NCI-H1092 treated with DMSO at 0.1 percent for 48 hours (cell line): ENCODE data around the gene CDK19.
A peak's percentile ranks its signal among the peaks of the same experiment; 100 is the strongest.

ENCODE experiments used
- DNase-seq: peaks from one replicate; lab custom pipeline; 2025; lab: John Stamatoyannopoulos, UW

CDK19 gene

GRCh38 chr6:110575925-110576463, 239.3 kb downstream of the CDK19 start:
- DNase-seq: no peak

- no peak for DNase-seq
These were observed 240.5 kb downstream of the CDK19 start for GRCh38 chr6:110574817-110575216.

GRCh38 chr6:110573537-110573936, 241.7 kb downstream of the CDK19 start:
- DNase-seq: no peak

- DNase-seq: no peak
These were observed 242.1 kb downstream of the CDK19 start for GRCh38 chr6:110573136-110573535.

- DNase-seq: no peak
These were observed 247.1 kb downstream of the CDK19 start for GRCh38 chr6:110567957-110568696.

GRCh38 chr6:110566346-110567125, 248.7 kb downstream of the CDK19 start:
- DNase-seq: no peak

- no peak for DNase-seq
These were observed 250.4 kb downstream of the CDK19 start for GRCh38 chr6:110564703-110565421.

- peak; percentile 8 for DNase-seq
These were observed 251.6 kb downstream of the CDK19 start for GRCh38 chr6:110563711-110564110.

- no peak for DNase-seq
These were observed 252.9 kb downstream of the CDK19 start for GRCh38 chr6:110562316-110562915.

- DNase-seq: no peak
These were observed 253.6 kb downstream of the CDK19 start for GRCh38 chr6:110561696-110562095.

- DNase-seq: no peak
These were observed 254.3 kb downstream of the CDK19 start for GRCh38 chr6:110561008-110561396.

GRCh38 chr6:110560239-110561007, 254.8 kb downstream of the CDK19 start:
- no peak for DNase-seq
